ENCODE results near the gene DNAH14. TPM values are rescaled to one million over a fixed set of nuclear protein-coding genes. Genes with fewer than 3 reads are reported as not detected.
"Not testable (repeated sequence)": the region's sequence is repeated elsewhere in the genome, so short reads cannot be mapped to it uniquely, and the experiment has no call there.

Gene DNAH14
- total RNA-seq, 2 donors from 2014 or later = 2.6 TPM; not detected in 1

GRCh38 chr1:225332686-225333085 lies 403.2 kb downstream of the DNAH14 start:
- ATAC-seq (ENCODE audit: insufficient number of reproducible peaks, low FRiP score, low read depth) = no peak
- H3K36me3 ChIP-seq = no peaks in the 10 kb centered on the region
- H3K4me3 ChIP-seq = no peak overlapping the region
- H3K4me1 ChIP-seq (ENCODE audit: control insufficient read depth in 1 of 2, low read depth in 2 of 2) = no peaks in the 10 kb centered on the region
- no peak for DNase-seq (ENCODE audit: low spot score)
- no peaks in the 10 kb centered on the region for H3K27me3 ChIP-seq (replicated peaks; ENCODE audit: insufficient read depth)
- TF ChIP-seq CTCF (IDR thresholded peaks at IDR 0.05) = no peak
- H3K27ac ChIP-seq = no peak overlapping the region
- H3K9me3 ChIP-seq = no peaks in the 10 kb centered on the region

DNA sequence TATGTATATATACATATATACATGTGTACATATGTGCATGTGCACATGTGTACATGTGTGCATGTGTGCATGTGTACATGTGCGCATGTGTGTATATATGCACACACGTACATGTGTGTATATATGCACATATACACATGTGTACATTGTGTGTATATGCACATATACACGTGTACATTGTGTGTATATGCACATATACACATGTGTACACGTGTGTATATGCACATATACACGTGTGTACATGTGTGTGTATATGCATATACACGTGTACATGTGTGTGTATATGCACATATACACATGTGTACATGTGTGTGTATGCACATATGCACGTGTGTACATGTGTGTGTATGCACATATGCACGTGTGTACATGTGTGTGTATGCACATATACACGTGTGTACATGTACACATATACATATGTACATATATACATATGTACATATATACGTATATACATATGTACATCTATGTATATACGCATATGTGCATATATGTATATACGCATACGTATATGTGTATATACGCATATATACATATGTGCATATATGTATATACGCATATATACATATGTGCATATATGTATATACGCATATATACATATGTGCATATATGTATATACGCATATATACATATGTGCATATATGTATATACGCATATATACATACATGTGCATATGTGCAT lies 405.8 kb downstream of the DNAH14 start:
- not testable (repeated sequence) for ATAC-seq (ENCODE audit: insufficient number of reproducible peaks, low FRiP score, low read depth); H3K27me3 ChIP-seq (replicated peaks; ENCODE audit: insufficient read depth); H3K4me1 ChIP-seq (ENCODE audit: control insufficient read depth in 1 of 2, low read depth in 2 of 2); DNase-seq (ENCODE audit: low spot score); H3K36me3 ChIP-seq; H3K27ac ChIP-seq; H3K4me3 ChIP-seq; H3K9me3 ChIP-seq

- TF ChIP-seq CTCF (IDR thresholded peaks at IDR 0.05) = no peak
Measured at GRCh38 chr1:225338545-225338944, 409.1 kb downstream of the DNAH14 start.

GRCh38 chr1:225341642-225342041 lies 412.2 kb downstream of the DNAH14 start:
- Histone ChIP-seq H3K27ac (no peak overlapping the region), H3K4me3 (no peak overlapping the region), H3K4me1 (ENCODE audit: control insufficient read depth in 1 of 2, low read depth in 2 of 2) (no peaks in the 10 kb centered on the region), H3K9me3 (no peaks in the 10 kb centered on the region), H3K36me3 (no peaks in the 10 kb centered on the region), H3K27me3 (replicated peaks; ENCODE audit: insufficient read depth) (no peaks in the 10 kb centered on the region)
- TF ChIP-seq CTCF (IDR thresholded peaks at IDR 0.05) = no peak
- DNase-seq (ENCODE audit: low spot score) = no peak
- no peak for ATAC-seq (ENCODE audit: insufficient number of reproducible peaks, low FRiP score, low read depth)

More at GRCh38 chr1:225338545-225338944, 409.1 kb downstream of the DNAH14 start:
- no peak for DNase-seq (ENCODE audit: low spot score)
- no peaks in the 10 kb centered on the region for H3K27me3 ChIP-seq (replicated peaks; ENCODE audit: insufficient read depth)
- no peaks in the 10 kb centered on the region for H3K36me3 ChIP-seq
- no peak for ATAC-seq (ENCODE audit: insufficient number of reproducible peaks, low FRiP score, low read depth)
- H3K4me3 ChIP-seq = no peak overlapping the region
- no peaks in the 10 kb centered on the region for H3K9me3 ChIP-seq
- no peaks in the 10 kb centered on the region for H3K4me1 ChIP-seq (ENCODE audit: control insufficient read depth in 1 of 2, low read depth in 2 of 2)
- no peak overlapping the region for H3K27ac ChIP-seq

- Histone ChIP-seq H3K27me3 (replicated peaks; ENCODE audit: insufficient read depth) (no peaks in the 10 kb centered on the region), H3K27ac (no peak overlapping the region), H3K9me3 (no peaks in the 10 kb centered on the region), H3K36me3 (no peaks in the 10 kb centered on the region), H3K4me3 (no peak overlapping the region), H3K4me1 (ENCODE audit: control insufficient read depth in 1 of 2, low read depth in 2 of 2) (no peaks in the 10 kb centered on the region)
- no peak for ATAC-seq (ENCODE audit: insufficient number of reproducible peaks, low FRiP score, low read depth)
- TF ChIP-seq CTCF (IDR thresholded peaks at IDR 0.05) = no peak
- DNase-seq (ENCODE audit: low spot score) = no peak
Measured at GRCh38 chr1:225342695-225343094, 413.2 kb downstream of the DNAH14 start.

- no peak for TF ChIP-seq CTCF (IDR thresholded peaks at IDR 0.05)
- H3K27ac ChIP-seq = no peak overlapping the region
- H3K36me3 ChIP-seq = no peaks in the 10 kb centered on the region
Measured at GRCh38 chr1:225343618-225344017, 414.1 kb downstream of the DNAH14 start.

More at GRCh38 chr1:225343618-225344017, 414.1 kb downstream of the DNAH14 start:
- H3K27me3 ChIP-seq (replicated peaks; ENCODE audit: insufficient read depth) = no peaks in the 10 kb centered on the region
- H3K9me3 ChIP-seq = no peaks in the 10 kb centered on the region
- ATAC-seq (ENCODE audit: insufficient number of reproducible peaks, low FRiP score, low read depth) (no peak), DNase-seq (ENCODE audit: low spot score) (no peak)
- no peaks in the 10 kb centered on the region for H3K4me1 ChIP-seq (ENCODE audit: control insufficient read depth in 1 of 2, low read depth in 2 of 2)
- H3K4me3 ChIP-seq = no peak overlapping the region

All from thoracic aorta (tissue), 2 donors.